CD4-positive, alpha-beta memory T cell (primary cell): ENCODE results near the gene KCNH2. TPM values are rescaled to one million over a fixed set of nuclear protein-coding genes. Genes with fewer than 3 reads are reported as not detected.
"Not testable (repeated sequence)": the region's sequence is repeated elsewhere in the genome, so short reads cannot be mapped to it uniquely, and the experiment has no call there.

Experiments
- CTCF ChIA-PET: fragments of 350-600 bp; sonication (Branson Sonifier 250); formaldehyde crosslinking; loops from one replicate; lab custom pipeline; 2021; ENCODE audit warnings: inconsistent platforms; ENCODE audit not compliant: partially characterized antibody; lab: Charles Lee
- POLR2A ChIA-PET: fragments of 350-600 bp; sonication (Branson Sonifier 250); formaldehyde crosslinking; loops from one replicate; lab custom pipeline; 2021; ENCODE audit not compliant: partially characterized antibody; lab: Charles Lee
- DNase-seq, 5 donors: peaks; one replicate each; pipeline versions ENCODE4 v3.0.0 to v3.0.0-alpha.2; 2020 to 2022; ENCODE audit warnings: mixed read lengths in 1 of 5
- H3K27ac ChIP-seq: one replicate; pipeline ENCODE4 v1.7.0; 2013; ENCODE audit warnings: low read depth, low read length
- H3K27me3 ChIP-seq: 2 replicates; pipeline ENCODE4 v1.7.0; 2013; ENCODE audit warnings: mild to moderate bottlenecking, low read length, moderate library complexity; ENCODE audit not compliant: insufficient read depth
- H3K36me3 ChIP-seq: 2 replicates; pipeline ENCODE4 v1.7.0; 2013; ENCODE audit warnings: mild to moderate bottlenecking, low read length, moderate library complexity; ENCODE audit not compliant: insufficient read depth
- H3K4me1 ChIP-seq: 2 replicates; pipeline ENCODE4 v1.7.0; 2013; ENCODE audit warnings: mild to moderate bottlenecking, low read length, moderate library complexity; ENCODE audit not compliant: insufficient read depth
- H3K4me3 ChIP-seq, 2 donors: one replicate each; pipeline ENCODE4 v1.7.0; 2013; ENCODE audit warnings: low read length in 2 of 2, mild to moderate bottlenecking in 1 of 2
- H3K9me3 ChIP-seq, 2 donors: one replicate each; pipeline ENCODE4 v1.7.0; 2013; ENCODE audit warnings: low read length in 2 of 2, control low read depth in 1 of 2; ENCODE audit not compliant: control insufficient read depth in 1 of 2
- H3K27ac Mint-ChIP-seq, 7 donors: one replicate each; pipeline ENCODE4 v1.8.0; 2020 to 2021; ENCODE audit warnings: mixed read lengths in 7 of 7, mild to moderate bottlenecking in 6 of 7, inconsistent platforms in 3 of 7, moderate library complexity in 3 of 7
- H3K27me3 Mint-ChIP-seq, 2 donors: one replicate each; pipeline ENCODE4 v1.8.0; 2020 to 2021; ENCODE audit warnings: mixed read lengths in 2 of 2
- H3K36me3 Mint-ChIP-seq, 2 donors: one replicate each; pipeline ENCODE4 v1.8.0; 2020 to 2021; ENCODE audit warnings: mixed read lengths in 2 of 2, inconsistent platforms in 1 of 2, mild to moderate bottlenecking in 1 of 2
- H3K4me1 Mint-ChIP-seq, 4 donors: one replicate each; pipeline ENCODE4 v1.8.0; 2020 to 2021; ENCODE audit warnings: mixed read lengths in 4 of 4, mild to moderate bottlenecking in 1 of 4
- H3K4me3 Mint-ChIP-seq, 8 donors: one replicate each; pipeline ENCODE4 v1.8.0; 2020 to 2021; ENCODE audit warnings: mixed read lengths in 8 of 8, mild to moderate bottlenecking in 7 of 8, moderate library complexity in 6 of 8, inconsistent platforms in 3 of 8
- H3K9me3 Mint-ChIP-seq, 8 donors: one replicate each; pipeline ENCODE4 v1.8.0; 2020 to 2021; ENCODE audit warnings: mixed read lengths in 8 of 8, mild to moderate bottlenecking in 5 of 8, inconsistent platforms in 3 of 8, moderate library complexity in 1 of 8
- intact Hi-C: fragments of 100-400 bp; cut with micrococcal nuclease; formaldehyde crosslinking; loops from one replicate; pipeline ENCODE4 v1.15.1; 2023
- polyA plus RNA-seq, 2 donors: library from polyadenylated mRNA; unstranded; fragments of 300-500 nt; fragmentation: Illumina TruSeq; gene quantifications; one replicate each; pipeline ENCODE4 v1.2.3, GENCODE V29; 2021
- total RNA-seq, 2 experiments: library from RNA; stranded (reverse); gene quantifications; one replicate each; pipeline ENCODE4 v1.2.3, GENCODE V29; 2021

The KCNH2 gene, protein sequence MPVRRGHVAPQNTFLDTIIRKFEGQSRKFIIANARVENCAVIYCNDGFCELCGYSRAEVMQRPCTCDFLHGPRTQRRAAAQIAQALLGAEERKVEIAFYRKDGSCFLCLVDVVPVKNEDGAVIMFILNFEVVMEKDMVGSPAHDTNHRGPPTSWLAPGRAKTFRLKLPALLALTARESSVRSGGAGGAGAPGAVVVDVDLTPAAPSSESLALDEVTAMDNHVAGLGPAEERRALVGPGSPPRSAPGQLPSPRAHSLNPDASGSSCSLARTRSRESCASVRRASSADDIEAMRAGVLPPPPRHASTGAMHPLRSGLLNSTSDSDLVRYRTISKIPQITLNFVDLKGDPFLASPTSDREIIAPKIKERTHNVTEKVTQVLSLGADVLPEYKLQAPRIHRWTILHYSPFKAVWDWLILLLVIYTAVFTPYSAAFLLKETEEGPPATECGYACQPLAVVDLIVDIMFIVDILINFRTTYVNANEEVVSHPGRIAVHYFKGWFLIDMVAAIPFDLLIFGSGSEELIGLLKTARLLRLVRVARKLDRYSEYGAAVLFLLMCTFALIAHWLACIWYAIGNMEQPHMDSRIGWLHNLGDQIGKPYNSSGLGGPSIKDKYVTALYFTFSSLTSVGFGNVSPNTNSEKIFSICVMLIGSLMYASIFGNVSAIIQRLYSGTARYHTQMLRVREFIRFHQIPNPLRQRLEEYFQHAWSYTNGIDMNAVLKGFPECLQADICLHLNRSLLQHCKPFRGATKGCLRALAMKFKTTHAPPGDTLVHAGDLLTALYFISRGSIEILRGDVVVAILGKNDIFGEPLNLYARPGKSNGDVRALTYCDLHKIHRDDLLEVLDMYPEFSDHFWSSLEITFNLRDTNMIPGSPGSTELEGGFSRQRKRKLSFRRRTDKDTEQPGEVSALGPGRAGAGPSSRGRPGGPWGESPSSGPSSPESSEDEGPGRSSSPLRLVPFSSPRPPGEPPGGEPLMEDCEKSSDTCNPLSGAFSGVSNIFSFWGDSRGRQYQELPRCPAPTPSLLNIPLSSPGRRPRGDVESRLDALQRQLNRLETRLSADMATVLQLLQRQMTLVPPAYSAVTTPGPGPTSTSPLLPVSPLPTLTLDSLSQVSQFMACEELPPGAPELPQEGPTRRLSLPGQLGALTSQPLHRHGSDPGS
- 1 to 10 TPM; 2.3 to 2.6 TPM for total RNA-seq
- 1 to 10 TPM; 1.8 to 2.4 TPM for polyA plus RNA-seq

DNA sequence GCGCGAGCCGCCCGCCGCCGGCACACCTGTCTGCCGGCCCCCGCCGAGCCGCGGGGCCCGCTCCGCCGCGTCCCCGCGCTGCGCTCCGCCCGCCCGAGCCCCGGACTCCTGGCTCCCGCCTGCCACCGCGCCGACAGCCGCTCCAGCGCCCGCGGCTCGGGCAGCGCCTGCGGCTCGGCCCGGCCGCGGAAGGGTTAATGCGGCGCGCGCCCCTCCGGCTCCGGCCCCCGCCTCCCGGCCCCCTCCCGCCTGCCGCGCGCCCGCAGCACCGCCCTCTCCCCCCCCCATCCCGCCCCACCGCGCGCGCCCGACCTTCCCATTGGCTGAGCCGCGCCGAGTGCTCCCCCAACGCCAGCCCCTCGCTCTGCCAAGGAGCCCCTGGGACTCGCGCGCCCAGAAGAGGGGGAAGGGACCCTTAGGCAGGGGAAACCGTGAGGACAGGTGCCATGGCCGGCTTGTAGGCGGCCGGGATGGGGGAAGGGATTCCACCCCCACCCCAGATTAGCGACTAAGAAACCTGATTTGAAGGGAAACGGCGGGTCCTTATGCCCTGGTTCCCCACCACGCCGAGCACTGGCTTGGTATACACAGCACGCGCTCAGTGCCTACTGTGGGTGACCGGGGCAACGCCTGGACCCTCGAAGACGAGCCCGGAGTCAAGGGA lies at the start of gene KCNH2:
Gene KCNH2 (minus strand): TSS at position 196 of the 664 bp plus-strand sequence. CDS start 408 bp downstream, outside the sequence.
- Mint-ChIP-seq H3K36me3 (peaks cover 0 to 4% of the 10 kb centered on the region in 2 donors), H3K27me3 (peaks cover 17 to 24% of the 10 kb centered on the region in 2 donors), H3K27ac (peak within 1 kb of the TSS; percentile 20 to 96 (median 81)), H3K4me1 (peaks cover 19 to 47% (median 35%) of the 10 kb centered on the region in 4 donors), H3K9me3 (peaks cover 0 to 4% (median 0%) of the 10 kb centered on the region in 8 donors), H3K4me3 (peak within 1 kb of the TSS; percentile 78 to 95 (median 87))
- H3K4me1 ChIP-seq = peaks cover 44% of the 10 kb centered on the region
- H3K9me3 ChIP-seq = no peaks in the 10 kb centered on the region
- peaks cover 22% of the 10 kb centered on the region for H3K27me3 ChIP-seq
- H3K36me3 ChIP-seq = no peaks in the 10 kb centered on the region
- POLR2A ChIA-PET = interaction anchor here (0.6 to 2.0 kb wide), 5 partner anchors 16 to 41 kb away, joined by 3 to 5 read pairs (median 4); no protein-coding TSS in a partner anchor
- intact Hi-C loops = loop anchor here (10.0 kb wide), 1 partner anchor 107 kb away; the partner anchor contains the start of genes AGAP3, FASTK and TMUB1
- CTCF ChIA-PET = interaction anchor here (0.9 to 4.2 kb wide), 3 partner anchors 15 to 33 kb away, joined by 4 to 21 read pairs (median 4); no protein-coding TSS in a partner anchor
- H3K27ac ChIP-seq = no peak within 1 kb of the TSS
- H3K4me3 ChIP-seq = peak within 1 kb of the TSS in 1 of 2 donors; percentile 61
- DNase-seq = peak in 4 of 5 donors; percentile 27 to 39 (median 34)

DNA sequence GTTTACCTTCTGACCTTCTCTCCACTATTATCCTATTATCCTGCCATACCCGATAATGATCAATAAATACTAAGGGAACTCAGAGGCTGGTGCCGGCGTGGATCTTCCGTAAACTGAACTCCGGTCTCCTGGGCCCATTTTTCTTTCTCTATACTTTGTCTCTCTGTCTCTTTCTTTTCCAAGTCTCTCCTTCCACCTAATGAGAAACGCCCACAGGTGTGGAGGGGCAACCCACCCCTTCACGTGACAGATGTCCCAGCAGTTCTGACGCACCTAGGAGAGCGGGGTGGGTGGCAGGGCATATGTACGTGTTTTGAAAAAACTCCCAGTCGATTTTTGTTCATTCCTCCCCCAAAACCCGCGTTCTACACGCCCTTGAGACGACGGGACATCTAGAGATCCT lies 49.6 kb upstream of the KCNH2 start:
- not testable (repeated sequence) for H3K27me3 Mint-ChIP-seq, H3K36me3 ChIP-seq, H3K9me3 ChIP-seq, H3K27me3 ChIP-seq, H3K9me3 Mint-ChIP-seq, DNase-seq
- Mint-ChIP-seq H3K36me3 (peaks cover 6 to 16% of the 10 kb centered on the region in 2 donors), H3K4me3 (peak overlapping the region; percentile 92 to 97 (median 95)), H3K27ac (peak overlapping the region; percentile 99 to 100 (median 99)), H3K4me1 (peaks cover 13 to 28% (median 20%) of the 10 kb centered on the region in 4 donors)
- CTCF ChIA-PET = interaction anchor here (0.8 to 4.4 kb wide), 15 partner anchors 10 to 151 kb away, joined by 3 to 44 read pairs (median 6); partner anchors contain the start of gene TMUB1
- POLR2A ChIA-PET = interaction anchor here (0.8 to 2.8 kb wide), 15 partner anchors 14 to 84 kb away, joined by 3 to 182 read pairs (median 6); partner anchors contain the start of genes ASIC3, CDK5, FASTK and SLC4A2
- Histone ChIP-seq H3K4me1 (peaks cover 21% of the 10 kb centered on the region), H3K4me3 (peak overlapping the region; percentile 61 to 84), H3K27ac (peak overlapping the region; percentile 88)
- intact Hi-C loops = loop anchor here (1.0 kb wide), 6 partner anchors 9 to 622 kb away; partner anchors contain the start of gene TMUB1

DNA sequence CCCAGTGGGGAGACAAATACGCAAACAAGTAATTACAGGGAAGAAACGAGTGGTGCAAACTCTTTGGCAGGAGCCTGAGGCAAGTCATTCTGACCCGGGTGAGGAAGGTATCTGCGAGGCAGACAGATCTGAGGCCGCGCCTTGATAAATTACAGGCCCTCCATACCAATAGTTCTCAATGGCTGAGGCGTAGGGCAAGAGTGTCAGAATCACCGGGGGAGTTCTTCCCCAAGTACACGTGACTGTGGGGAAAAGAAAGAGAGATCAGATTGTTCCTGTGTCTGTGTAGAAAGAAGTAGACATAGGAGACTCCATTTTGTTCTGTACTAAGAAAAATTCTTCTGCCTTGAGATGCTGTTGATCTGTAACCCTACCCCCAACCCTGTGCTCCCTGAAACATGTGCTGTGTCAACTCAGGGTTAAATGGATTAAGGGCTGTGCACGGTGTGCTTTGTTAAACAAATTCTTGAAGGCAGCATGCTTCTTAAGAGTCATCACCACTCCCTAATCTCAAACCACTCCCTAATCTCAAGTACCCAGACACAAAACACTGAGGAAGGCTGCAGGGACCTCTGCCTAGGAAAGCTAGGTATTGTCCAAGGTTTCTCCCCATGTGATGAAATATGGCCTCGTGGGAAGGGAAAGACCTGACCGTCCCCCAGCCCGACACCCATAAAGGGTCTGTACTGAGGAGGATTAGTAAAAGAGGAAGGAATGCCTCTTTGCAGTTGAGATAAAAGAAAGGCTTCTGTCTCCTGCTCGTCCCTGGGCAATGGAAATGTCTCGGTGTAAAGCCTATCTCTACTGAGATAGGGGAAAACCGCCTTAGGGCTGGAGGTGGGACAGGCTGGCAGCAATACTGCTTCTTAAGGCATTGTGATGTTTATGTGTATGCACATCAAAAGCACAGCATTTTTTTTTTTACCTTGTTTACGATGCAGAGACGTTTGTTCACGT lies 48.9 kb upstream of the KCNH2 start:
- intact Hi-C loops, H3K9me3 Mint-ChIP-seq, H3K36me3 ChIP-seq, H3K27me3 Mint-ChIP-seq, H3K9me3 ChIP-seq, H3K27me3 ChIP-seq, DNase-seq: not testable (repeated sequence)
- ChIA-PET CTCF (interaction anchor here (1.0 to 4.4 kb wide), 5 partner anchors 9 to 151 kb away, joined by 3 to 44 read pairs (median 11); partner anchors contain the start of gene TMUB1), POLR2A (interaction anchor here (1.0 to 2.8 kb wide), 10 partner anchors 10 to 84 kb away, joined by 3 to 182 read pairs (median 11); partner anchors contain the start of genes ASIC3, CDK5, FASTK and SLC4A2)
- H3K36me3 Mint-ChIP-seq = peaks cover 5 to 13% of the 10 kb centered on the region in 2 donors
- peaks cover 21% of the 10 kb centered on the region for H3K4me1 ChIP-seq
- peak overlapping the region; percentile 61 to 84 for H3K4me3 ChIP-seq
- H3K27ac ChIP-seq = peak overlapping the region; percentile 88
- H3K4me1 Mint-ChIP-seq = peaks cover 13 to 28% (median 20%) of the 10 kb centered on the region in 4 donors
- peak overlapping the region; percentile 92 to 97 (median 95) for H3K4me3 Mint-ChIP-seq
- peak overlapping the region; percentile 99 to 100 (median 99) for H3K27ac Mint-ChIP-seq

DNA sequence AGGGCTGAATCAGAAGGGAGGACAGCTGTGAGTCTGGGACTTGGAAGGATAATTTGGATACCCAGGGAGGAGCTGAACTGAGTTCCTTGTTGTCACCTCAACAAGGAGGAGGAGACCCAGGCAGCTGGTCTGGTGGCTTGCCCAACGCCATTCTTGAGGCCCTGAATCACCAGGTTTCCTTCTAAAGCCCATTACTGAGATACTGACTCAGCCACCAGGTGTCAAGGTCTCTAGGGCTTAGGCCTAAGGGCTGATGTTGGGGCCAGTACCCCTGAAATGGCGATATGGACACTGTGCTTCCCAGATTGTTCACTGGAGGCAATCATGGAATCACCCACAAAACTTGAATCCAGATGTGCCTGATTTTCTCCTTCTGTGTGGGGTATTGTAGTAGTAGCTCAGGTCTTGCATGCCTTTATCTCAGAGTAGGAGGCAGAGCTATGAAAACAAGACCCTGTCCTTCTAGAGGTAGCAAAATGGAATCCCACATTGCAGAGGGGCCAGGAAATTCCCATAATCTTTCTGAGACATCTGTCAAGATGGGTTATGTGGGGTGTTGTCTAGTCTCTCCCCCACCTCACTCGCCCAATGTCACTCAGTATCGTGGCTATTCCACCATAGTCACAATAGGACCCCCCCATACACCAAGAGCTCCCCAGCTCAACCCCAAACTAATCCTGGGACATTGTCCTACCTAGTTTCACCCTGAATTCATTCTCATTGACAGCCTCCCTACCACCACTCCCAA lies 48.0 kb upstream of the KCNH2 start:
- ChIA-PET CTCF (interaction anchor here (0.6 to 4.4 kb wide), 4 partner anchors 8 to 556 kb away, joined by 3 to 44 read pairs (median 5); no protein-coding TSS in a partner anchor), POLR2A (interaction anchor here (0.6 to 1.5 kb wide), 4 partner anchors 9 to 712 kb away, joined by 3 to 5 read pairs (median 3); no protein-coding TSS in a partner anchor)
- Mint-ChIP-seq H3K9me3 (no peaks in the 10 kb centered on the region), H3K4me3 (peak overlapping the region in 1 of 8 donors; percentile 31), H3K4me1 (peaks cover 12 to 26% (median 19%) of the 10 kb centered on the region in 4 donors), H3K36me3 (peaks cover 0 to 8% of the 10 kb centered on the region in 2 donors), H3K27ac (peak overlapping the region in 6 of 7 donors; percentile 29 to 100 (median 100)), H3K27me3 (peaks cover 0 to 2% of the 10 kb centered on the region in 2 donors)
- H3K27ac ChIP-seq = no peak overlapping the region
- H3K9me3 ChIP-seq = no peaks in the 10 kb centered on the region
- H3K4me1 ChIP-seq = peaks cover 21% of the 10 kb centered on the region
- no peak overlapping the region for H3K4me3 ChIP-seq
- no peaks in the 10 kb centered on the region for H3K36me3 ChIP-seq
- no peak for DNase-seq
- intact Hi-C loops = no loop called here
- no peaks in the 10 kb centered on the region for H3K27me3 ChIP-seq
